ENCODE results near the gene PDHX.

PDHX gene

GRCh38 chr11:34971928-34972327 is 55.5 kb downstream of the PDHX start:
- TF ChIP-seq ZBTB7A (IDR thresholded peaks at IDR 0.05; ENCODE audit: low read depth) (no peak), NFIC (IDR thresholded peaks at IDR 0.05) (no peak)

GRCh38 chr11:34972366-34972765 is 55.9 kb downstream of the PDHX start:
- TF ChIP-seq CEBPB (IDR thresholded peaks at IDR 0.05) = no peak
- no peak for TF ChIP-seq USF1 (IDR thresholded peaks at IDR 0.05)
- TF ChIP-seq NFIC (IDR thresholded peaks at IDR 0.05) = no peak
- no peak for TF ChIP-seq TAF1 (IDR thresholded peaks at IDR 0.05; ENCODE audit: low read depth)
- TF ChIP-seq EGR1 (IDR thresholded peaks at IDR 0.05) = no peak
- no peak for TF ChIP-seq YY1 (IDR thresholded peaks at IDR 0.05; ENCODE audit: low read depth)
- no peak for TF ChIP-seq RAD21 (IDR thresholded peaks at IDR 0.05; ENCODE audit: low read depth)
- TF ChIP-seq FOXM1 (IDR thresholded peaks at IDR 0.05; ENCODE audit: borderline replicate concordance, low read depth) = no peak
- no peak for TF ChIP-seq TEAD4 (IDR thresholded peaks at IDR 0.05)
- TF ChIP-seq TCF12 (IDR thresholded peaks at IDR 0.05; ENCODE audit: low read depth) = no peak
- TF ChIP-seq ZBTB7A (IDR thresholded peaks at IDR 0.05; ENCODE audit: low read depth) = no peak
- no peak for TF ChIP-seq EP300 (IDR thresholded peaks at IDR 0.05; ENCODE audit: borderline replicate concordance)
- TF ChIP-seq REST (IDR thresholded peaks at IDR 0.05; ENCODE audit: low read depth) = no peak
- TF ChIP-seq CREB1 (IDR thresholded peaks at IDR 0.05; ENCODE audit: low read depth) = no peak
- TF ChIP-seq MAX (IDR thresholded peaks at IDR 0.05) = no peak

GRCh38 chr11:34972892-34973291 is 56.5 kb downstream of the PDHX start:
- TF ChIP-seq TCF12 (IDR thresholded peaks at IDR 0.05; ENCODE audit: low read depth) (no peak), REST (IDR thresholded peaks at IDR 0.05; ENCODE audit: low read depth) (no peak), FOXM1 (IDR thresholded peaks at IDR 0.05; ENCODE audit: borderline replicate concordance, low read depth) (no peak)

GRCh38 chr11:34975482-34975881 is 59.1 kb downstream of the PDHX start:
- TF ChIP-seq USF1 (IDR thresholded peaks at IDR 0.05) = no peak
- no peak for TF ChIP-seq YY1 (IDR thresholded peaks at IDR 0.05; ENCODE audit: low read depth)

GRCh38 chr11:34976496-34977088 is 60.2 kb downstream of the PDHX start:
- TF ChIP-seq USF1 (IDR thresholded peaks at IDR 0.05) (no peak), MAX (IDR thresholded peaks at IDR 0.05) (no peak), ZBTB7A (IDR thresholded peaks at IDR 0.05; ENCODE audit: low read depth) (no peak), YY1 (IDR thresholded peaks at IDR 0.05; ENCODE audit: low read depth) (no peak)

- TF ChIP-seq NFIC (IDR thresholded peaks at IDR 0.05) (peak; percentile 50), EGR1 (IDR thresholded peaks at IDR 0.05) (no peak), TAF1 (IDR thresholded peaks at IDR 0.05; ENCODE audit: low read depth) (no peak), YY1 (IDR thresholded peaks at IDR 0.05; ENCODE audit: low read depth) (no peak), CEBPB (IDR thresholded peaks at IDR 0.05) (peak; percentile 40; the same call in 1 of the 2 replicates), TCF12 (IDR thresholded peaks at IDR 0.05; ENCODE audit: low read depth) (0 out of 2 replicates have a peak, but pooled peaks have one; percentile 37), FOXM1 (IDR thresholded peaks at IDR 0.05; ENCODE audit: borderline replicate concordance, low read depth) (no peak), TEAD4 (IDR thresholded peaks at IDR 0.05) (peak; percentile 43; the same call in 1 of the 2 replicates), EP300 (IDR thresholded peaks at IDR 0.05; ENCODE audit: borderline replicate concordance) (peak; percentile 35; the same call in 1 of the 2 replicates)
Measured at GRCh38 chr11:34977089-34977912, 60.9 kb downstream of the PDHX start.

All from Ishikawa (cell line).